Measurements from ENCODE around the gene ODR4. TPM values are rescaled to one million over a fixed set of nuclear protein-coding genes. Genes with fewer than 3 reads are reported as not detected.

The ODR4 gene
- total RNA-seq (2022; extraction: Qiagen RNA extraction) = 13.3 to 16.1 TPM (median 15.3 TPM) in 5 replicates

DNA sequence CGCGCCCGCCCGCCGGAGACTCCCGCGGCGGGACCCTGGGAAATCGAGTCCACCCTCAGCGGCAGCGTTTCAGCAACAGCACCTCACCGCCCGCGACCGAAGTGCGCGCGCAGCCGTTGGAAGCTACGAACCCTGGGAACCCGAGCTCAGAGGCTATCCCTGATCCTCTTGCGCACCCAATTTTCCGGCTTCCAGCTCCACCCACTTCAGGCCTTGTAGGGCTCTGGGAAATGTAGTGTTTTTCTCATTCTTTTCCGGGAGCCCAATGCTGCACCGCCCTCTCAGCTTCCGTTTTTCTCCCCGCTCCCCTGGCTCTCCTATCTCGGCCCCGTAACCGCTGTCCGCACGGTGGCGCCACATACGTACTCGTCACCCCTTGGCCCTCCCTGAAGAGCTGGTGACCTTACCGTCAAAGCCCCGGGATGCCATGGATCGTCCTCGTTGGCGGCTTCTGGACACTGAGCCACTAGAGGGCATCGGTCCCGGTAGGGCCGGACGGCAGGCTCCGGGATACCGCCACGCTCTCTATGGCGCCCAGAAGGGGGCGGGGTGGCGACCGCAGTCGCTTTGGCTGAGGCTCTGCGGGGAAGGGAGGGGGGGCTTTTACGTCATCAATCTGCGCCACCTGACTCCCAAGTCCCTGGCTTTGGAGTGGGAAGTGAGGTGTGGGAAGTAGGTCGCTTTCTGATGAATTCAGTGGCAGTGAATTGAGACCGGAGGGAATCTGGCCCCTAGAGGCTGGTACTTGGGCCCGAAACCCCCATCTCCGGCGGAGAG, at the start of gene ODR4, which contains the start of gene TPR:
Gene ODR4 (plus strand): TSS at position 687 of the 777 bp plus-strand sequence. CDS start 3,948 bp downstream, outside the sequence.
Gene TPR (minus strand): TSS at position 102 of the 777 bp plus-strand sequence. CDS start 225 bp downstream, outside the sequence.

DNA sequence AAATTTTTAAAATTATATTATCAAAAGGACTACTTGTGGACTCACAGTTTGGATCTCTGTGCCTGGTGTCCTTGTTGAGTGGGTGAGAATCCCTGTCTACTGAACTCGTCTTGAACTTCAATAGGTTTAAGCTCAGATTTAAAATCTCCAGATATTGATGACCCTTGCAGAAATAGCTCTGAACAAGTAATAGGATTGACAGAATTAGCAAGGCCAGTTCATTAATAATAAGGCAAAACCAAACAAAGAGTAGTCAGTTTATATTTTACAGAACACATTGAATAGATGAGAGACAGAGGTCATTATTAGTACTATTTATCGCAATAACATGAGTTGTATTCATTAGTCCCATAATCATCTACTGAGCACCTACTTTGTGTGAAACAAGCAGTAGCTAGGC, 85.4 kb downstream of the ODR4 start, which contains the start of gene PDC:
Gene PDC (minus strand): TSS at position 101 of the 400 bp plus-strand sequence. CDS start 11,655 bp downstream, outside the sequence.

Other genes starting within 250 kb of the ODR4 start
- gene PRG4, start 79.6 kb upstream of the ODR4 start, total RNA-seq (2022; extraction: Qiagen RNA extraction) = 0.07 to 0.16 TPM (median 0.09 TPM) in 5 replicates
- 41.9 to 47.4 TPM (median 44.7 TPM) in 5 replicates for gene TPR, start 585 bp upstream of the ODR4 start, total RNA-seq (2022; extraction: Qiagen RNA extraction)
- gene PDC, start 85.3 kb downstream of the ODR4 start, total RNA-seq (2022; extraction: Qiagen RNA extraction) = not detected in 5 replicates

Measured in A549 treated with Mapracorat at 1 μM for 4 hours (cell line).